Measurements from ENCODE around the gene KRT9. TPM values are rescaled to one million over a fixed set of nuclear protein-coding genes. Genes with fewer than 3 reads are reported as not detected.
A peak's percentile ranks its signal among the peaks of the same experiment; 100 is the strongest.

Gene KRT9
- total RNA-seq, 2 donors from 2014 or later: not detected

- no peaks in the 10 kb centered on the region for H3K27me3 ChIP-seq (replicated peaks; ENCODE audit: insufficient read depth)
- H3K27ac ChIP-seq: peak overlapping the region in 1 of 2 donors; percentile 38
- no peak for TF ChIP-seq CTCF (IDR thresholded peaks at IDR 0.05)
- TF ChIP-seq POLR2A (IDR thresholded peaks at IDR 0.05): no peak
- TF ChIP-seq POLR2AphosphoS5 (IDR thresholded peaks at IDR 0.05): no peak
- intact Hi-C loops (cut with DNase I): no loop called here
- no peaks in the 10 kb centered on the region for H3K36me3 ChIP-seq
- 71% methylated on average over 11 of the region's 11 CpGs for WGBS
- H3K9me3 ChIP-seq: no peaks in the 10 kb centered on the region
- H3K4me1 ChIP-seq (replicated peaks): peaks cover 8% of the 10 kb centered on the region
- peak overlapping the region in 1 of 2 donors; percentile 6 for H3K4me3 ChIP-seq
- DNase-seq (ENCODE audit: low spot score): no peak
Measured at GRCh38 chr17:41524261-41524660, 47.6 kb downstream of the KRT9 start.

- intact Hi-C loops (cut with DNase I): no loop called here
- peaks cover 8% of the 10 kb centered on the region for H3K4me1 ChIP-seq (replicated peaks)
- TF ChIP-seq POLR2A (IDR thresholded peaks at IDR 0.05) (no peak), CTCF (IDR thresholded peaks at IDR 0.05) (no peak), POLR2AphosphoS5 (IDR thresholded peaks at IDR 0.05) (no peak)
- H3K27me3 ChIP-seq (replicated peaks; ENCODE audit: insufficient read depth): no peaks in the 10 kb centered on the region
- no peaks in the 10 kb centered on the region for H3K36me3 ChIP-seq
- peak overlapping the region in 1 of 2 donors; percentile 38 for H3K27ac ChIP-seq
- 4% methylated on average over 17 of the region's 19 CpGs for WGBS
- no peak for DNase-seq (ENCODE audit: low spot score)
- peak overlapping the region in 1 of 2 donors; percentile 6 for H3K4me3 ChIP-seq
- no peaks in the 10 kb centered on the region for H3K9me3 ChIP-seq
Measured at GRCh38 chr17:41523787-41524186, 48.1 kb downstream of the KRT9 start.

- Histone ChIP-seq H3K36me3 (no peaks in the 10 kb centered on the region), H3K27me3 (replicated peaks; ENCODE audit: insufficient read depth) (no peaks in the 10 kb centered on the region), H3K4me3 (no peak overlapping the region), H3K9me3 (no peaks in the 10 kb centered on the region), H3K4me1 (replicated peaks) (peaks cover 8% of the 10 kb centered on the region), H3K27ac (peak overlapping the region in 1 of 2 donors; percentile 38)
- TF ChIP-seq POLR2AphosphoS5 (IDR thresholded peaks at IDR 0.05) (no peak), POLR2A (IDR thresholded peaks at IDR 0.05) (no peak), CTCF (IDR thresholded peaks at IDR 0.05) (no peak)
- WGBS: 26% methylated on average over 4 of the region's 4 CpGs
- intact Hi-C loops (cut with DNase I): no loop called here
- no peak for DNase-seq (ENCODE audit: low spot score)
Measured at GRCh38 chr17:41523225-41523593, 48.6 kb downstream of the KRT9 start.

- H3K4me3 ChIP-seq: no peak overlapping the region
Measured at GRCh38 chr17:41522301-41523224, 49.3 kb downstream of the KRT9 start.

More at GRCh38 chr17:41522301-41523224, 49.3 kb downstream of the KRT9 start:
- H3K9me3 ChIP-seq: no peaks in the 10 kb centered on the region
- intact Hi-C loops (cut with DNase I): no loop called here
- 42% methylated on average over 12 of the region's 12 CpGs for WGBS
- peaks cover 8% of the 10 kb centered on the region for H3K4me1 ChIP-seq (replicated peaks)
- no peaks in the 10 kb centered on the region for H3K27me3 ChIP-seq (replicated peaks; ENCODE audit: insufficient read depth)
- TF ChIP-seq POLR2AphosphoS5 (IDR thresholded peaks at IDR 0.05) (no peak), CTCF (IDR thresholded peaks at IDR 0.05) (no peak), POLR2A (IDR thresholded peaks at IDR 0.05) (no peak)
- H3K27ac ChIP-seq: peak overlapping the region; percentile 3 to 38
- H3K36me3 ChIP-seq: no peaks in the 10 kb centered on the region
- no peak for DNase-seq (ENCODE audit: low spot score)

Measured in prostate gland (tissue), 2 donors.